Peyer's patch (tissue), 4 donors: Measurements from ENCODE around the gene P2RY2. TPM values are rescaled to one million over a fixed set of nuclear protein-coding genes. Genes with fewer than 3 reads are reported as not detected.

Source experiments
- DNase-seq, 3 donors: peaks; one replicate each; pipeline ENCODE4 v3.0.0-alpha.2; 2017 to 2019
- H3K27ac ChIP-seq, 4 donors: fragments of 200-600 bp; sonication (generic); one replicate each; pipeline ENCODE4 v1.5.1; 2016 to 2019
- H3K27me3 ChIP-seq, 2 donors: fragments of 200-600 bp; sonication (generic); one replicate each; pipeline ENCODE4 v1.5.1; 2019
- H3K36me3 ChIP-seq, 3 donors: fragments of 200-600 bp; sonication (generic); one replicate each; pipeline ENCODE4 v1.5.1; 2016 to 2019
- H3K4me1 ChIP-seq, 4 donors: fragments of 200-600 bp; sonication (generic); one replicate each; pipeline ENCODE4 v1.5.1; 2016 to 2019
- H3K4me3 ChIP-seq, 4 donors: fragments of 200-600 bp; sonication (generic); 1 replicate in 3 of 4; 2 replicates in 1 of 4; pipeline ENCODE4 v1.5.1; 2016 to 2019; ENCODE audit warnings: mild to moderate bottlenecking in 1 of 4
- H3K9me3 ChIP-seq, 4 donors: fragments of 200-600 bp; sonication (generic); one replicate each; pipeline ENCODE4 v1.5.1; 2016 to 2019; ENCODE audit warnings: mild to moderate bottlenecking in 1 of 4
- CTCF ChIP-seq, 6 experiments: fragments of 450-650 bp in 4 of 6; fragments of 200-600 bp in 2 of 6; sonication (generic) in 1 of 6; IDR thresholded peaks; one replicate each; pipeline ENCODE4 v1.5.1; 2017 to 2019; ENCODE audit warnings: antibody characterized with exemption in 6 of 6, mild to moderate bottlenecking in 3 of 6, moderate library complexity in 1 of 6
- POLR2A ChIP-seq, 2 donors: fragments of 450-650 bp; IDR thresholded peaks; one replicate each; pipeline ENCODE4 v1.5.1; 2017; ENCODE audit warnings: antibody characterized with exemption in 2 of 2, mild to moderate bottlenecking in 2 of 2, moderate library complexity in 2 of 2
- total RNA-seq, 4 donors: library from RNA; depleted of rRNA; stranded (reverse); fragments of >200 nt; gene quantifications; one replicate each; pipeline ENCODE4 v1.1.0, GENCODE V29; 2016

Gene P2RY2
- total RNA-seq, 4 donors from 2014 or later, result 6.6 to 42.7 (median 33.5) TPM

- Histone ChIP-seq H3K4me3 (no peak overlapping the region), H3K27me3 (no peaks in the 10 kb centered on the region), H3K36me3 (no peaks in the 10 kb centered on the region), H3K4me1 (peaks cover 0 to 59% (median 4%) of the 10 kb centered on the region in 4 donors), H3K9me3 (no peaks in the 10 kb centered on the region), H3K27ac (peak overlapping the region in 2 of 4 donors; percentile 91 to 95)
- peak in 1 of 3 donors; percentile 47 for DNase-seq
- TF ChIP-seq CTCF (IDR thresholded peaks at IDR 0.05), result no peak
- TF ChIP-seq POLR2A (IDR thresholded peaks at IDR 0.05), result no peak
These were observed 24.6 kb upstream of the P2RY2 start for GRCh38 chr11:73193251-73194033.

- H3K27ac ChIP-seq, result peak overlapping the region in 3 of 4 donors; percentile 13 to 95 (median 91)
- peak in 1 of 3 donors; percentile 37 for DNase-seq
- H3K9me3 ChIP-seq, result no peaks in the 10 kb centered on the region
- TF ChIP-seq CTCF (IDR thresholded peaks at IDR 0.05) (no peak), POLR2A (IDR thresholded peaks at IDR 0.05) (no peak)
- no peaks in the 10 kb centered on the region for H3K36me3 ChIP-seq
- H3K4me3 ChIP-seq, result no peak overlapping the region
- peaks cover 0 to 63% (median 2%) of the 10 kb centered on the region in 4 donors for H3K4me1 ChIP-seq
- no peaks in the 10 kb centered on the region for H3K27me3 ChIP-seq
These were observed 24.0 kb upstream of the P2RY2 start for GRCh38 chr11:73194034-73194507.

- TF ChIP-seq CTCF (IDR thresholded peaks at IDR 0.05) (no peak), POLR2A (IDR thresholded peaks at IDR 0.05) (no peak)
- Histone ChIP-seq H3K27ac (peak overlapping the region in 3 of 4 donors; percentile 79 to 95 (median 91)), H3K9me3 (no peaks in the 10 kb centered on the region), H3K36me3 (no peaks in the 10 kb centered on the region), H3K27me3 (no peaks in the 10 kb centered on the region), H3K4me3 (no peak overlapping the region), H3K4me1 (peaks cover 0 to 63% (median 1%) of the 10 kb centered on the region in 4 donors)
- DNase-seq, result peak in 2 of 3 donors; percentile 91 to 92
These were observed 23.5 kb upstream of the P2RY2 start for GRCh38 chr11:73194593-73194992.

GRCh38 chr11:73195191-73196007 is 22.7 kb upstream of the P2RY2 start:
- H3K4me1 ChIP-seq, result peaks cover 0 to 63% (median 1%) of the 10 kb centered on the region in 4 donors

More at GRCh38 chr11:73195191-73196007, 22.7 kb upstream of the P2RY2 start:
- Histone ChIP-seq H3K36me3 (no peaks in the 10 kb centered on the region), H3K9me3 (no peaks in the 10 kb centered on the region), H3K27me3 (no peaks in the 10 kb centered on the region), H3K27ac (peak overlapping the region in 3 of 4 donors; percentile 79 to 95 (median 91)), H3K4me3 (no peak overlapping the region)
- TF ChIP-seq POLR2A (IDR thresholded peaks at IDR 0.05) (peak; percentile 28 to 75), CTCF (IDR thresholded peaks at IDR 0.05) (peak in 3 of 6 experiments; percentile 7 to 32 (median 22))
- peak in 2 of 3 donors; percentile 72 to 77 for DNase-seq
